HepG2 (cell line): ENCODE data around the gene LIMA1. TPM values are rescaled to one million over a fixed set of nuclear protein-coding genes. Genes with fewer than 3 reads are reported as not detected.

Experiments
- ATF5 ChIP-seq: sonication (generic); formaldehyde crosslinking; IDR thresholded peaks from 2 replicates; pipeline ENCODE4 v1.4.0; 2020; ENCODE audit warnings: mild to moderate bottlenecking, low read depth, missing genetic modification reagents
- CAMTA2 ChIP-seq: sonication (generic); formaldehyde crosslinking; IDR thresholded peaks from 2 replicates; pipeline ENCODE4 v1.4.0; 2020; ENCODE audit warnings: mild to moderate bottlenecking, missing genetic modification reagents, borderline replicate concordance
- ELF1 ChIP-seq: sonication (generic); formaldehyde crosslinking; IDR thresholded peaks from 2 replicates; pipeline ENCODE4 v1.4.0; 2020; ENCODE audit warnings: missing genetic modification reagents
- FOXO1 ChIP-seq: sonication (generic); formaldehyde crosslinking; IDR thresholded peaks from 2 replicates; pipeline ENCODE4 v1.4.0; 2020; ENCODE audit warnings: missing genetic modification reagents
- HES4 ChIP-seq: sonication (generic); formaldehyde crosslinking; IDR thresholded peaks from 2 replicates; pipeline ENCODE4 v1.9.0; 2021; ENCODE audit warnings: mild to moderate bottlenecking, missing genetic modification reagents, borderline replicate concordance
- HMG20A ChIP-seq: IDR thresholded peaks from 2 replicates; pipeline ENCODE4 v1.6.1; 2016; ENCODE audit warnings: borderline replicate concordance
- HMG20B ChIP-seq: conservative IDR thresholded peaks from 2 replicates; pipeline ENCODE4 v1.6.1; 2016; ENCODE audit warnings: missing genetic modification reagents, missing compliant biosample characterization
- JARID2 ChIP-seq: sonication (generic); formaldehyde crosslinking; IDR thresholded peaks from 2 replicates; pipeline ENCODE4 v1.8.1; 2023; ENCODE audit warnings: missing genetic modification reagents, inconsistent platforms; ENCODE audit not compliant: insufficient replicate concordance
- KDM4B ChIP-seq: sonication (generic); formaldehyde crosslinking; IDR thresholded peaks from 2 replicates; pipeline ENCODE4 v1.4.0; 2020; ENCODE audit warnings: missing genetic modification reagents
- KLF9 ChIP-seq: IDR thresholded peaks from 2 replicates; pipeline ENCODE4 v1.6.1; 2016; ENCODE audit warnings: low read depth
- MED8 ChIP-seq: sonication (generic); formaldehyde crosslinking; IDR thresholded peaks from 2 replicates; pipeline ENCODE4 v1.8.1; 2023; ENCODE audit warnings: mild to moderate bottlenecking, missing genetic modification reagents; ENCODE audit not compliant: insufficient replicate concordance
- NFYC ChIP-seq: IDR thresholded peaks from 2 replicates; pipeline ENCODE4 v1.6.1; 2016; ENCODE audit warnings: missing genetic modification reagents, missing compliant biosample characterization
- POLR2G ChIP-seq: fragments of 200-400 bp; formaldehyde crosslinking; IDR thresholded peaks from 2 replicates; pipeline ENCODE4 v1.6.1; 2018; ENCODE audit warnings: mild to moderate bottlenecking, low read depth, low read length, moderate library complexity
- PRDM10 ChIP-seq: sonication (generic); formaldehyde crosslinking; IDR thresholded peaks from 2 replicates; pipeline ENCODE4 v1.4.0; 2020; ENCODE audit warnings: low read depth, missing genetic modification reagents
- SETDB1 ChIP-seq: sonication (generic); formaldehyde crosslinking; IDR thresholded peaks from 2 replicates; pipeline ENCODE4 v1.5.1; 2020; ENCODE audit warnings: missing genetic modification reagents, mild to moderate bottlenecking, borderline replicate concordance
- THAP8 ChIP-seq: sonication (generic); formaldehyde crosslinking; IDR thresholded peaks from 2 replicates; pipeline ENCODE4 v1.5.1; 2020; ENCODE audit warnings: missing genetic modification reagents, mild to moderate bottlenecking, borderline replicate concordance
- TOPORS ChIP-seq: sonication (generic); formaldehyde crosslinking; IDR thresholded peaks from 2 replicates; pipeline ENCODE4 v1.8.0; 2023; ENCODE audit warnings: mild to moderate bottlenecking, missing genetic modification reagents
- ZFP41 ChIP-seq: sonication (generic); formaldehyde crosslinking; IDR thresholded peaks from 2 replicates; pipeline ENCODE4 v1.4.0; 2020; ENCODE audit warnings: mild to moderate bottlenecking, missing genetic modification reagents, borderline replicate concordance
- ZKSCAN1 ChIP-seq: fragments of 150-350 bp; IDR thresholded peaks from 2 replicates; pipeline ENCODE4 v1.6.1; 2014; ENCODE audit warnings: low read length
- ZNF354B ChIP-seq: sonication (generic); formaldehyde crosslinking; IDR thresholded peaks from 2 replicates; pipeline ENCODE4 v1.8.0; 2022; ENCODE audit warnings: mild to moderate bottlenecking, missing genetic modification reagents
- ZNF44 ChIP-seq: sonication (generic); formaldehyde crosslinking; IDR thresholded peaks from 2 replicates; pipeline ENCODE4 v1.5.1; 2020; ENCODE audit warnings: mild to moderate bottlenecking, missing genetic modification reagents
- ZNF543 ChIP-seq: sonication (generic); formaldehyde crosslinking; IDR thresholded peaks from 2 replicates; pipeline ENCODE4 v1.4.0; 2020; ENCODE audit warnings: mild to moderate bottlenecking, missing genetic modification reagents
- ZNF558 ChIP-seq: sonication (generic); formaldehyde crosslinking; IDR thresholded peaks from 2 replicates; pipeline ENCODE4 v1.9.0; 2022; ENCODE audit warnings: mild to moderate bottlenecking, missing genetic modification reagents, borderline replicate concordance
- ZNF574 ChIP-seq: sonication (generic); formaldehyde crosslinking; IDR thresholded peaks from 2 replicates; pipeline ENCODE4 v1.4.0; 2020; ENCODE audit warnings: missing genetic modification reagents
- ZNF7 ChIP-seq: IDR thresholded peaks from 2 replicates; pipeline ENCODE4 v1.6.1; 2016; ENCODE audit warnings: missing biosample characterization, missing genetic modification reagents
- ZNF75D ChIP-seq: sonication (generic); formaldehyde crosslinking; IDR thresholded peaks from 2 replicates; pipeline ENCODE4 v1.8.1; 2023; ENCODE audit warnings: missing genetic modification reagents, mild to moderate bottlenecking, borderline replicate concordance
- polyA plus RNA-seq, 8 experiments: library from polyadenylated mRNA; depleted of rRNA in 3 of 8; stranded (reverse) in 7 of 8; unstranded in 1 of 8; fragments of >200 nt; fragmentation: Illumina TruSeq in 4 of 8; extraction: Trizol in 4 of 8; gene quantifications; 2 replicates each; pipeline versions ENCODE4 v1.2.1 to v1.2.3, GENCODE V29; 2011 to 2016; ENCODE audit warnings: low read depth in 4 of 8, missing spikeins in 1 of 8, mixed read lengths in 1 of 8; ENCODE audit not compliant: insufficient read depth in 1 of 8
- total RNA-seq, 5 experiments: library from RNA; depleted of rRNA; stranded (reverse); fragments of >200 nt; fragmentation: Illumina TruSeq; extraction: Trizol; gene quantifications; 2 replicates each; pipeline ENCODE4 v1.2.3, GENCODE V29; 2016; ENCODE audit warnings: low read depth in 1 of 5

The LIMA1 gene
- total and polyA plus RNA-seq, 2 of the 13 experiments (the other 11 are each of a cell fraction or from before 2014, with no cell fraction given) = 13.0 to 19.8 TPM

- TF ChIP-seq HMG20B (CRISPR knock-in tag) = peak; percentile 61; the same call in 1 of the 2 replicates
- no peak for TF ChIP-seq ZKSCAN1
- no peak for TF ChIP-seq CAMTA2 (CRISPR knock-in tag)
- TF ChIP-seq ZNF543 (CRISPR knock-in tag) = no peak
- TF ChIP-seq PRDM10 (CRISPR knock-in tag) = no peak
- TF ChIP-seq JARID2 (CRISPR knock-in tag) = no peak
- TF ChIP-seq FOXO1 = no peak
- no peak for TF ChIP-seq TOPORS
- TF ChIP-seq HES4 (CRISPR knock-in tag) = no peak
- no peak for TF ChIP-seq ATF5
- TF ChIP-seq HMG20A = peak; percentile 78; the same call in 1 of the 2 replicates
- TF ChIP-seq KDM4B (CRISPR knock-in tag) = no peak
- no peak for TF ChIP-seq ELF1 (CRISPR knock-in tag)
- no peak for TF ChIP-seq MED8 (CRISPR knock-in tag)
- TF ChIP-seq ZNF7 (CRISPR knock-in tag) = no peak
- TF ChIP-seq ZNF574 (CRISPR knock-in tag) = no peak
- TF ChIP-seq POLR2G = no peak
- no peak for TF ChIP-seq ZFP41 (CRISPR knock-in tag)
- no peak for TF ChIP-seq ZNF75D (CRISPR knock-in tag)
- TF ChIP-seq ZNF558 = no peak
- TF ChIP-seq ZNF44 (CRISPR knock-in tag) = no peak
- no peak for TF ChIP-seq KLF9 (CRISPR knock-in tag)
- no peak for TF ChIP-seq SETDB1
- no peak for TF ChIP-seq ZNF354B (CRISPR knock-in tag)
- peak; percentile 59 for TF ChIP-seq NFYC (CRISPR knock-in tag)
- no peak for TF ChIP-seq THAP8
These were observed 42.1 kb downstream of the LIMA1 start (continued) for GRCh38 chr12:50241178-50241577.
